ENCODE measurements around the gene CHEK1. TPM values are rescaled to one million over a fixed set of nuclear protein-coding genes. Genes with fewer than 3 reads are reported as not detected.
"Not testable (repeated sequence)": the region's sequence is repeated elsewhere in the genome, so short reads cannot be mapped to it uniquely, and the experiment has no call there.

CHEK1 gene
- total RNA-seq, 1 experiment from 2014 or later: 42.1 TPM

- no peak for DNase-seq (ENCODE audit: low spot score)
Measured at GRCh38 chr11:125701018-125701610, 76.2 kb downstream of the CHEK1 start.

- no peak for DNase-seq (ENCODE audit: low spot score)
Measured at GRCh38 chr11:125701858-125702621, 77.1 kb downstream of the CHEK1 start.

GRCh38 chr11:125704686-125705085, 79.7 kb downstream of the CHEK1 start:
- DNase-seq (ENCODE audit: low spot score): not testable (repeated sequence)

GRCh38 chr11:125720781-125721180, 95.8 kb downstream of the CHEK1 start:
- no peak for DNase-seq (ENCODE audit: low spot score)

- peak; percentile 50 for DNase-seq (ENCODE audit: low spot score)
Measured at GRCh38 chr11:125724125-125724524, 99.2 kb downstream of the CHEK1 start.

Small RNA genes lying within 50 kb of the gene (small RNA-seq; reads per million reads assigned to genes)
- gene RNU2-35P: 12.5 reads per million, percentile 89 among the genes with 10 or more reads in this experiment

Other genes with a start within 250 kb of the CHEK1 start
- gene FEZ1, start 128.9 kb upstream of the CHEK1 start, total RNA-seq (2014; rRNA removed; shearing (Covaris generic)): not detected in 2 replicates
- gene EI24, start 55.7 kb upstream of the CHEK1 start, total RNA-seq (2014; rRNA removed; shearing (Covaris generic)): 122 and 125 TPM in 2 replicates
- 175 and 176 TPM in 2 replicates for gene STT3A, start 32.3 kb upstream of the CHEK1 start, total RNA-seq (2014; rRNA removed; shearing (Covaris generic))
- not detected in 2 replicates for gene ACRV1, start 55.7 kb downstream of the CHEK1 start, total RNA-seq (2014; rRNA removed; shearing (Covaris generic))
- gene PATE1, start 121.1 kb downstream of the CHEK1 start, total RNA-seq (2014; rRNA removed; shearing (Covaris generic)): not detected in 2 replicates
- not detected in 2 replicates for gene PATE2, start 153.7 kb downstream of the CHEK1 start, total RNA-seq (2014; rRNA removed; shearing (Covaris generic))
- gene PATE3, start 163.0 kb downstream of the CHEK1 start, total RNA-seq (2014; rRNA removed; shearing (Covaris generic)): not detected in 2 replicates
- gene PATE4, start 208.2 kb downstream of the CHEK1 start, total RNA-seq (2014; rRNA removed; shearing (Covaris generic)): not detected in 2 replicates

All from HT-29 (cell line).